ENCODE data around the gene ERMN.

- TF ChIP-seq CTCF (IDR thresholded peaks at IDR 0.05) (no peak), POLR2A (IDR thresholded peaks at IDR 0.05) (no peak), POLR2AphosphoS5 (IDR thresholded peaks at IDR 0.05) (no peak)
Measured at GRCh38 chr2:157312866-157313486, 12.6 kb downstream of the ERMN start.

All from prostate gland (tissue), 2 donors.